Fibroblast of lung (primary cell): ENCODE data around the gene WNT7B. TPM values are rescaled to one million over a fixed set of nuclear protein-coding genes. Genes with fewer than 3 reads are reported as not detected.

Experiments
- DNase-seq, 2 donors: peaks; one replicate each; pipeline versions ENCODE4 v3.0.0 to v3.0.0-alpha.2; 2010; ENCODE audit warnings: low read depth in 2 of 2
- H2AFZ ChIP-seq: 2 replicates; pipeline ENCODE4 v1.5.1; 2012; ENCODE audit warnings: low read length, control low read depth, inconsistent platforms
- H3K27ac ChIP-seq: 2 replicates; pipeline ENCODE4 v1.5.1; 2011; ENCODE audit warnings: low read length, control low read depth; ENCODE audit not compliant: insufficient read depth
- H3K27me3 ChIP-seq: 2 replicates; pipeline ENCODE4 v1.5.1; 2011; ENCODE audit warnings: mild to moderate bottlenecking, low read length; ENCODE audit not compliant: control insufficient read depth, insufficient read depth
- H3K36me3 ChIP-seq: 2 replicates; pipeline ENCODE4 v1.5.1; 2011; ENCODE audit warnings: low read length; ENCODE audit not compliant: control insufficient read depth, insufficient read depth
- H3K4me1 ChIP-seq: 2 replicates; pipeline ENCODE4 v1.5.1; 2011; ENCODE audit warnings: low read length; ENCODE audit not compliant: control insufficient read depth, insufficient read depth; ENCODE audit errors: extremely low read depth
- H3K4me2 ChIP-seq: 2 replicates; pipeline ENCODE4 v1.5.1; 2011; ENCODE audit warnings: low read length, control low read depth; ENCODE audit not compliant: insufficient read depth; ENCODE audit errors: extremely low read depth
- H3K4me3 ChIP-seq, 4 experiments: fragments of 200-600 bp in 1 of 4; sonication (generic) in 1 of 4; replicated peaks in 1 of 4; 2 replicates each; pipeline ENCODE4 v1.5.1; 2011 to 2016; ENCODE audit warnings: low read length in 4 of 4, low read depth in 3 of 4, mild to moderate bottlenecking in 3 of 4, control low read depth in 2 of 4, inconsistent platforms in 1 of 4, mixed read lengths in 1 of 4; ENCODE audit not compliant: insufficient read depth in 1 of 4; ENCODE audit errors: control extremely low read depth in 1 of 4
- H3K79me2 ChIP-seq: 2 replicates; pipeline ENCODE4 v1.5.1; 2012; ENCODE audit warnings: mild to moderate bottlenecking, low read length, inconsistent platforms; ENCODE audit not compliant: control insufficient read depth, insufficient read depth
- H3K9ac ChIP-seq: 2 replicates; pipeline ENCODE4 v1.5.1; 2011; ENCODE audit warnings: mild to moderate bottlenecking, low read length, control low read depth; ENCODE audit not compliant: insufficient read depth
- H3K9me3 ChIP-seq: 2 replicates; pipeline ENCODE4 v1.5.1; 2012; ENCODE audit warnings: low read depth, low read length; ENCODE audit not compliant: control insufficient read depth, insufficient read depth
- H4K20me1 ChIP-seq: 2 replicates; pipeline ENCODE4 v1.5.1; 2011; ENCODE audit warnings: low read length; ENCODE audit not compliant: control insufficient read depth, insufficient read depth; ENCODE audit errors: extremely low read depth
- EZH2 ChIP-seq: IDR thresholded peaks from 2 replicates; pipeline ENCODE4 v1.5.1; 2012; ENCODE audit warnings: low read length, control low read depth, mild to moderate bottlenecking; ENCODE audit errors: missing control alignments
- polyA plus RNA-seq, 2 donors: library from polyadenylated mRNA; depleted of rRNA in 1 of 2; stranded (reverse) in 1 of 2; unstranded in 1 of 2; fragments of >200 nt; gene quantifications; 2 replicates each; pipeline ENCODE4 v1.2.1, GENCODE V29; 2011 to 2012; ENCODE audit warnings: missing spikeins in 1 of 2
- total RNA-seq: library from RNA; depleted of rRNA; stranded (reverse); fragments of >200 nt; gene quantifications from 2 replicates; pipeline ENCODE4 v1.2.1, GENCODE V29; 2014
- TF ChIP-seq, protein P1 (sequence below), 2 donors: IDR thresholded peaks in 1 of 2; conservative IDR thresholded peaks in 1 of 2; 1 replicate in 1 of 2; 2 replicates in 1 of 2; pipeline ENCODE4 v1.5.1; 2011 to 2012; ENCODE audit warnings: low read length in 2 of 2, control low read depth in 1 of 2, inconsistent platforms in 1 of 2, low read depth in 1 of 2, mild to moderate bottlenecking in 1 of 2

WNT7B gene
- total and polyA plus RNA-seq, 2 donors (not counting 1 experiment from before 2014, with no cell fraction given) = 0.17 TPM; not detected in 1

DNA sequence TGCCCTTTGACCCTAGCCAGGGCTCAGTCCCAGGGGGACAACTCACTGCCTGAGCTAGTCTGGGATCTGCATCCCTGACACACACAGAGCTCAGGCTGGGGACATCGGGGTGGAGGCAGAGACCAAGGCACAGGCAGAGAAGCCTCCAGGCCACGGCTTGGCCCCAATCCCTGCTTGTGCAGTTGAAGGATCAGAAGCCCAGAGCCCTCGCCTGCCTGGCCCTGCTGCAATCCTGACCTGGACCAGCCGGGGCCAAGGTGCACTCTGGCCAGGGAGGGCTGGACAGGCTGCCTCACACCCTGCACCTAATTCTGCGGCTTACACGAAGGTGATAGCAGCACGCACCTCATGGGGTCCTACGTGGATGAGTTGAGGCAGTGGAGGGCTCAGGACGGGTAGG, 34.6 kb downstream of the WNT7B start:
- DNase-seq = no peak
- Histone ChIP-seq H3K9me3 (no peaks in the 10 kb centered on the region), H3K4me2 (no peak overlapping the region), H3K79me2 (no peaks in the 10 kb centered on the region), H3K9ac (no peak overlapping the region), H3K36me3 (no peaks in the 10 kb centered on the region), H3K27me3 (peaks cover 4% of the 10 kb centered on the region), H4K20me1 (no peaks in the 10 kb centered on the region), H3K4me3 (no peak overlapping the region), H3K4me1 (no peaks in the 10 kb centered on the region), H3K27ac (no peak overlapping the region), H2AFZ (no peak overlapping the region)
- no peak for TF ChIP-seq EZH2
- TF ChIP-seq, protein P1, sequence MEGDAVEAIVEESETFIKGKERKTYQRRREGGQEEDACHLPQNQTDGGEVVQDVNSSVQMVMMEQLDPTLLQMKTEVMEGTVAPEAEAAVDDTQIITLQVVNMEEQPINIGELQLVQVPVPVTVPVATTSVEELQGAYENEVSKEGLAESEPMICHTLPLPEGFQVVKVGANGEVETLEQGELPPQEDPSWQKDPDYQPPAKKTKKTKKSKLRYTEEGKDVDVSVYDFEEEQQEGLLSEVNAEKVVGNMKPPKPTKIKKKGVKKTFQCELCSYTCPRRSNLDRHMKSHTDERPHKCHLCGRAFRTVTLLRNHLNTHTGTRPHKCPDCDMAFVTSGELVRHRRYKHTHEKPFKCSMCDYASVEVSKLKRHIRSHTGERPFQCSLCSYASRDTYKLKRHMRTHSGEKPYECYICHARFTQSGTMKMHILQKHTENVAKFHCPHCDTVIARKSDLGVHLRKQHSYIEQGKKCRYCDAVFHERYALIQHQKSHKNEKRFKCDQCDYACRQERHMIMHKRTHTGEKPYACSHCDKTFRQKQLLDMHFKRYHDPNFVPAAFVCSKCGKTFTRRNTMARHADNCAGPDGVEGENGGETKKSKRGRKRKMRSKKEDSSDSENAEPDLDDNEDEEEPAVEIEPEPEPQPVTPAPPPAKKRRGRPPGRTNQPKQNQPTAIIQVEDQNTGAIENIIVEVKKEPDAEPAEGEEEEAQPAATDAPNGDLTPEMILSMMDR (conservative IDR thresholded peaks at IDR 0.05 in 1 of 2, IDR thresholded peaks at IDR 0.05 in 1 of 2; ENCODE audit: low read depth in 1 of 2, low read length in 2 of 2) = no peak

DNA sequence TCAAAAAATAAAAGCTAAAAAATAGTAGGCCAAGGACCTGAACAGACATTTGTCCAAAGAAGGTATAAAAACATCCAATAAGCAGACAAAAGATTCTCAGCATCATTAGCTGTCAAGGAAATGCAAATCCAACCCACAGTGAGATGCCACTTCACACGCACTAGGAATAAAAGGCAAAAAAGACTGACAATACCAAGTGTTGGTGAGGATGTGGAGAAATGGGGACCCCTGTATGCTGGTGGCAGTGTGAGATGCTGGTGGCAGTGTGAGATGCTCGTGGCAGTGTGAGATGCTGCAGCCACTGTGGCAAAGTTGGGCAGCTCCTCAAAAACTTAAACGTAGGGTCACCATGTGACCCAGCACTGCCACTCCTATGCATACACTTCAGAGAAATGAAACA, 38.0 kb downstream of the WNT7B start:
- no peaks in the 10 kb centered on the region for H3K79me2 ChIP-seq
- no peak for TF ChIP-seq EZH2
- H4K20me1 ChIP-seq = no peaks in the 10 kb centered on the region

DNA sequence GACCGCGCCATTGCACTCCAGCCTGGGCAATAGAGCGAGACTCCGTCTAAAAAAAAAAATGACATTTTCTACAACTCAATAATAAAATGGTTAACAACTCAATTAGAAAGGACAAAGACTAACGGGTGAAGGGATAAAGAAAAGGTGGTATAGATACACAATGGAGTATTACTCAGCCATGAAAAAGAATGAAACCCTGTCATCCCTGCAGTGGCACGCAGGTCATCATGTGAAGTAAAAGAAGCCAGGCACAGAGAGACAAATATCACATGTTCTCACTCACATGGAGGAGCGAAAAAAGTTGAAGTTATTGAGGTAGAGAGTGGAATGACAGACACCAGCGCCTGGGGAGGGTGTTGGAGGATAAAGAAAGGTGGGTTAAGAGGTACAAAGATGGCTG, 39.0 kb downstream of the WNT7B start:
- no peak for TF ChIP-seq EZH2
- TF ChIP-seq, protein P1 (conservative IDR thresholded peaks at IDR 0.05 in 1 of 2, IDR thresholded peaks at IDR 0.05 in 1 of 2; ENCODE audit: low read depth in 1 of 2, low read length in 2 of 2) = no peak
- Histone ChIP-seq H3K27me3 (peaks cover 21% of the 10 kb centered on the region), H3K9ac (no peak overlapping the region), H3K4me1 (peaks cover 4% of the 10 kb centered on the region), H3K4me2 (no peak overlapping the region), H3K27ac (no peak overlapping the region), H3K4me3 (no peak overlapping the region), H4K20me1 (no peaks in the 10 kb centered on the region), H3K79me2 (no peaks in the 10 kb centered on the region), H2AFZ (no peak overlapping the region), H3K36me3 (no peaks in the 10 kb centered on the region), H3K9me3 (no peaks in the 10 kb centered on the region)
- DNase-seq = no peak

More for the DNA sequence above, 38.0 kb downstream of the WNT7B start:
- Histone ChIP-seq H2AFZ (no peak overlapping the region), H3K9ac (no peak overlapping the region), H3K4me1 (peaks cover 4% of the 10 kb centered on the region), H3K27ac (no peak overlapping the region), H3K9me3 (no peaks in the 10 kb centered on the region), H3K27me3 (peaks cover 15% of the 10 kb centered on the region), H3K4me3 (no peak overlapping the region), H3K36me3 (no peaks in the 10 kb centered on the region), H3K4me2 (no peak overlapping the region)
- no peak for DNase-seq
